ENCODE results near the gene SBF2. TPM values are rescaled to one million over a fixed set of nuclear protein-coding genes. Genes with fewer than 3 reads are reported as not detected.

The SBF2 gene
- 12.6 to 16.0 TPM (median 13.4 TPM) in 5 replicates for total RNA-seq (2022; extraction: Qiagen RNA extraction; ENCODE audit: low read depth)

DNA sequence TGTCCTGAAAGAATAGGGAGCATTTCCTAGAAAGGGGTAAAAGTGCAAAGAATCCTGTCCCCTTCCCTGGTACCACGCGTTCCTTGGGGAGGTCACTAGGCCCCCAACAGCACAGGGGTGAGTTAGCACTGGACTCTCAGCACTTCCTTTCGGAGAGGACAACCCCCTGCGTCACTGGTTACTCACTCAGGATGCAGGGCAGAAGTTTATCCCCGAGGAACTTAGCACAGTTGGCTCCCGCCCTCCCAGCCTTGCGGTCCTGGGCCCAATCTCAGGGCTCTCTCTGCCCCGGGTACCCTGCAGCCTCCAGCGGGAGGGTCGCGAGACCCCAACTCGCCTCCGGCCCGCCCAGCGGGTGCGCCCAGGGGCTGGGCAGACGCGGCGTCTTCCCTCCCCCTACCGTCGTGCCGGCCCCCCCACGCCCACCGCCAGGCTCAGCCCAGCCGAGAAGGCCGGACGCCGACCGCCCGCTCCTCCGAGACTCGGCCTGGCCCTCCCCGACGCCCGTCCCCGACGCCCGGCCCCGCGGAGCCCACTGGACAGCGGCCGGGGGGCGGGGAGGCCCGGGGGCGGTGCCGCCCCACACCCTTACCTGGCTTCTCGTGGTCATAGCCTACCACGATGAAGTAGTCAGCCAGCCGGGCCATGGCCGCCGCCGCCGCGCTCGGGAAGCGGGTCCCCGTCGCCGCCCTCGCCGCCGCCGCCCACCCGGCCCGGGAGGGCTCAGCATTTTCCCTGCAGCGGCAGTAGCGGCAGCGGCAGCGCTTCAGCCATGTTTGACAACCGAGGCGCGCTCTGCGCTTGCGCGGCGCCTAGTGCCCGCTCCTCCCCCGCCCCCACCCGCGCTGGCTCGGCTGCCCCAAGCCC, at the start of gene SBF2:
Gene SBF2 (minus strand): TSS at position 797 of the 867 bp plus-strand sequence. CDS start 150 bp downstream, at position 647.

DNA sequence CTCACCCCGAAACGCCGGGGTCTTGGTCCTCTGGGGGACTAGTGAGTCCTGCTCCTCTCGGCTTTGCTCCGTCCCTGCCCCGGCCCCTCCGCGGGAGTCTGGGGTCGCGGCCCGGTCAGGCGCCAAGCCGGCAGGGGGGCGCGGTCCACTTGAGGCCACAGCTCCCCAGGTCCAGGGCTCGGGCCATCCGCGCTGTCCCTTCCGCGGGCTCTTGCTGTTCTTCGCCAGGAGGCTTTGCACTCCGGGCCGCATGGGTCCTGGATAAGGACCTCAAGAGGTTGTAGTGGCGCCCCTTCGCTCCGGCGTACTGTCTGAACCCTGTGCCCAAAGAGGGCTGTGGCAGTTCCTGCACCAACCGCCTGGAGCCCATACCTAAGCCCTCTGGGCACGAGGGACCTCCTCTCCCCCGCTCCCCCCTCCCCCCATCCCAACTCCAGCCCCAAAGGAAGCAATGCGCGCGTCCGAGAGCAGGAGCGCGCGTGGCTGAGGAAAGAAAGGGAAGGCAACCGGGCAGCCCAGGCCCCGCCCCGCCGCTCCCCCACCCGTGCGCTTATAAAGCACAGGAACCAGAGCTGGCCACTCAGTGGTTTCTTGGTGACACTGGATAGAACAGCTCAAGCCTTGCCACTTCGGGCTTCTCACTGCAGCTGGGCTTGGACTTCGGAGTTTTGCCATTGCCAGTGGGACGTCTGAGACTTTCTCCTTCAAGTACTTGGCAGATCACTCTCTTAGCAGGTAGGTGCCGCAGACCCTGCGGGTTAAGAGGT, 10.7 kb upstream of the SBF2 start, which contains the start of gene ADM:
Gene ADM (plus strand): TSS at position 579 of the 767 bp plus-strand sequence. CDS start 628 bp downstream, outside the sequence.

Other genes with a start within 250 kb of the SBF2 start
- gene ADM, start 10.9 kb upstream of the SBF2 start, total RNA-seq (2022; extraction: Qiagen RNA extraction; ENCODE audit: low read depth): 76.7 to 145 TPM (median 95.8 TPM) in 5 replicates
- gene AMPD3, start 161.0 kb upstream of the SBF2 start, total RNA-seq (2022; extraction: Qiagen RNA extraction; ENCODE audit: low read depth): 5.7 to 10.0 TPM (median 8.1 TPM) in 5 replicates
- 16.4 to 29.3 TPM (median 25.3 TPM) in 5 replicates for gene RNF141, start 247.0 kb upstream of the SBF2 start, total RNA-seq (2022; extraction: Qiagen RNA extraction; ENCODE audit: low read depth)